CD8-positive, alpha-beta memory T cell (primary cell): ENCODE measurements around the gene IFFO2. TPM values are rescaled to one million over a fixed set of nuclear protein-coding genes. Genes with fewer than 3 reads are reported as not detected.

Experiments used
- CTCF ChIA-PET: fragments of 350-600 bp; sonication (Branson Sonifier 250); formaldehyde crosslinking; loops from one replicate; lab custom pipeline; 2021; ENCODE audit warnings: antibody characterized with exemption; lab: Charles Lee
- POLR2A ChIA-PET: fragments of 350-600 bp; sonication (Branson Sonifier 250); formaldehyde crosslinking; loops from one replicate; lab custom pipeline; 2021; ENCODE audit warnings: antibody characterized with exemption; lab: Charles Lee
- DNase-seq, 5 donors: peaks; one replicate each; pipeline versions ENCODE4 v3.0.0 to v3.0.0-alpha.2; 2020 to 2022; ENCODE audit warnings: mixed read lengths in 1 of 5
- H3K27ac ChIP-seq: one replicate; pipeline ENCODE4 v1.7.0; 2013; ENCODE audit warnings: low read depth, mild to moderate bottlenecking, low read length, moderate library complexity
- H3K27me3 ChIP-seq: 2 replicates; pipeline ENCODE4 v1.7.0; 2013; ENCODE audit warnings: low read length, mild to moderate bottlenecking; ENCODE audit not compliant: insufficient read depth, poor library complexity, severe bottlenecking
- H3K36me3 ChIP-seq: 2 replicates; pipeline ENCODE4 v1.7.0; 2013; ENCODE audit warnings: mild to moderate bottlenecking, low read length, moderate library complexity; ENCODE audit not compliant: insufficient read depth
- H3K4me1 ChIP-seq: 2 replicates; pipeline ENCODE4 v1.7.0; 2013; ENCODE audit warnings: mild to moderate bottlenecking, low read length, moderate library complexity; ENCODE audit not compliant: insufficient read depth
- H3K4me3 ChIP-seq: 2 replicates; pipeline ENCODE4 v1.7.0; 2013; ENCODE audit warnings: mild to moderate bottlenecking, low read length
- H3K9me3 ChIP-seq: 2 replicates; pipeline ENCODE4 v1.7.0; 2013; ENCODE audit warnings: mild to moderate bottlenecking, low read length
- H3K27ac Mint-ChIP-seq, 8 donors: one replicate each; pipeline ENCODE4 v1.8.0; 2020 to 2021; ENCODE audit warnings: mixed read lengths in 8 of 8, mild to moderate bottlenecking in 6 of 8, inconsistent platforms in 3 of 8, moderate library complexity in 3 of 8
- H3K27me3 Mint-ChIP-seq, 2 donors: one replicate each; pipeline ENCODE4 v1.8.0; 2020 to 2021; ENCODE audit warnings: mixed read lengths in 2 of 2, mild to moderate bottlenecking in 1 of 2, moderate library complexity in 1 of 2
- H3K36me3 Mint-ChIP-seq, 3 donors: one replicate each; pipeline ENCODE4 v1.8.0; 2020 to 2021; ENCODE audit warnings: mixed read lengths in 3 of 3, inconsistent platforms in 1 of 3, mild to moderate bottlenecking in 1 of 3
- H3K4me1 Mint-ChIP-seq, 3 donors: one replicate each; pipeline ENCODE4 v1.8.0; 2020 to 2021; ENCODE audit warnings: mixed read lengths in 3 of 3, inconsistent platforms in 1 of 3, mild to moderate bottlenecking in 1 of 3
- H3K4me3 Mint-ChIP-seq, 7 donors: one replicate each; pipeline ENCODE4 v1.8.0; 2020 to 2021; ENCODE audit warnings: mixed read lengths in 7 of 7, mild to moderate bottlenecking in 6 of 7, moderate library complexity in 4 of 7, inconsistent platforms in 2 of 7
- H3K9me3 Mint-ChIP-seq, 5 donors: one replicate each; pipeline ENCODE4 v1.8.0; 2020 to 2022; ENCODE audit warnings: mixed read lengths in 5 of 5, mild to moderate bottlenecking in 3 of 5, moderate library complexity in 2 of 5, inconsistent platforms in 1 of 5
- polyA plus RNA-seq: library from polyadenylated mRNA; unstranded; fragments of 300-500 nt; fragmentation: Illumina TruSeq; gene quantifications from one replicate; pipeline ENCODE4 v1.2.3, GENCODE V29; 2021
- total RNA-seq, 2 experiments: library from RNA; stranded (reverse); gene quantifications; one replicate each; pipeline ENCODE4 v1.2.3, GENCODE V29; 2021

Gene IFFO2
- total and polyA plus RNA-seq, 3 experiments from 2014 or later, result 3.2 to 37.7 (median 33.1) TPM

GRCh38 chr1:18902523-18903290 lies 53.8 kb downstream of the IFFO2 start, which contains the start of gene ALDH4A1:
Gene ALDH4A1 (minus strand): TSS chr1:18902555. CDS start chr1:18902523, 32 bp downstream.
- Mint-ChIP-seq H3K4me1 (peaks cover 22 to 25% (median 24%) of the 10 kb centered on the region in 3 donors), H3K36me3 (peaks cover 0 to 25% (median 0%) of the 10 kb centered on the region in 3 donors), H3K4me3 (peak within 1 kb of the TSS; percentile 90 to 98 (median 91)), H3K27ac (peak within 1 kb of the TSS; percentile 92 to 99 (median 96)), H3K27me3 (no peaks in the 10 kb centered on the region), H3K9me3 (no peaks in the 10 kb centered on the region)
- no peaks in the 10 kb centered on the region for H3K9me3 ChIP-seq
- H3K27ac ChIP-seq, result peak within 1 kb of the TSS; percentile 77
- ChIA-PET POLR2A (interaction anchor here (0.7 to 2.0 kb wide), 7 partner anchors 21 to 173 kb away, joined by 3 to 11 read pairs (median 6); partner anchors contain the start of gene IFFO2), CTCF (interaction anchor here (0.6 to 5.2 kb wide), 9 partner anchors 11 to 70 kb away, joined by 3 to 28 read pairs (median 5); no protein-coding TSS in a partner anchor)
- H3K36me3 ChIP-seq, result no peaks in the 10 kb centered on the region
- peak within 1 kb of the TSS; percentile 83 for H3K4me3 ChIP-seq
- H3K4me1 ChIP-seq, result peaks cover 30% of the 10 kb centered on the region
- peak; percentile 88 to 96 (median 93) for DNase-seq
- no peaks in the 10 kb centered on the region for H3K27me3 ChIP-seq

- Histone ChIP-seq H3K4me1 (peaks cover 27% of the 10 kb centered on the region), H3K4me3 (peak overlapping the region; percentile 83), H3K27me3 (no peaks in the 10 kb centered on the region), H3K36me3 (no peaks in the 10 kb centered on the region), H3K9me3 (no peaks in the 10 kb centered on the region), H3K27ac (peak overlapping the region; percentile 77)
- POLR2A ChIA-PET, result interaction anchor here (0.6 to 2.0 kb wide), 7 partner anchors 13 to 173 kb away, joined by 3 to 11 read pairs (median 6); partner anchors contain the start of gene IFFO2
- CTCF ChIA-PET, result interaction anchor here (0.9 to 5.2 kb wide), 7 partner anchors 11 to 71 kb away, joined by 4 to 28 read pairs (median 7); no protein-coding TSS in a partner anchor
- Mint-ChIP-seq H3K36me3 (peaks cover 0 to 18% (median 0%) of the 10 kb centered on the region in 3 donors), H3K27me3 (no peaks in the 10 kb centered on the region), H3K4me3 (peak overlapping the region; percentile 90 to 98 (median 91)), H3K27ac (peak overlapping the region; percentile 80 to 99 (median 94)), H3K4me1 (peaks cover 22 to 25% (median 24%) of the 10 kb centered on the region in 3 donors), H3K9me3 (no peaks in the 10 kb centered on the region)
- DNase-seq, result no peak
These were observed 54.4 kb downstream of the IFFO2 start for GRCh38 chr1:18901952-18902522.

GRCh38 chr1:18901147-18901951 lies 55.1 kb downstream of the IFFO2 start:
- no peaks in the 10 kb centered on the region for H3K27me3 Mint-ChIP-seq
- H3K9me3 Mint-ChIP-seq, result no peaks in the 10 kb centered on the region
- H3K4me1 ChIP-seq, result peaks cover 25% of the 10 kb centered on the region
- no peaks in the 10 kb centered on the region for H3K9me3 ChIP-seq
- CTCF ChIA-PET, result interaction anchor here (0.8 to 5.2 kb wide), 4 partner anchors 12 to 72 kb away, joined by 3 to 28 read pairs (median 4); no protein-coding TSS in a partner anchor
- no peaks in the 10 kb centered on the region for H3K27me3 ChIP-seq
- POLR2A ChIA-PET, result interaction anchor here (0.6 to 2.0 kb wide), 3 partner anchors 13 to 71 kb away, joined by 3 to 11 read pairs (median 7); partner anchors contain the start of gene IFFO2
- no peaks in the 10 kb centered on the region for H3K36me3 ChIP-seq
- peaks cover 0 to 11% (median 0%) of the 10 kb centered on the region in 3 donors for H3K36me3 Mint-ChIP-seq
- DNase-seq, result no peak
- peak overlapping the region; percentile 85 to 98 (median 90) for H3K4me3 Mint-ChIP-seq
- H3K27ac ChIP-seq, result peak overlapping the region; percentile 77
- peak overlapping the region; percentile 36 to 94 (median 84) for H3K27ac Mint-ChIP-seq
- peak overlapping the region; percentile 83 for H3K4me3 ChIP-seq
- H3K4me1 Mint-ChIP-seq, result peaks cover 20 to 25% (median 22%) of the 10 kb centered on the region in 3 donors

DNA sequence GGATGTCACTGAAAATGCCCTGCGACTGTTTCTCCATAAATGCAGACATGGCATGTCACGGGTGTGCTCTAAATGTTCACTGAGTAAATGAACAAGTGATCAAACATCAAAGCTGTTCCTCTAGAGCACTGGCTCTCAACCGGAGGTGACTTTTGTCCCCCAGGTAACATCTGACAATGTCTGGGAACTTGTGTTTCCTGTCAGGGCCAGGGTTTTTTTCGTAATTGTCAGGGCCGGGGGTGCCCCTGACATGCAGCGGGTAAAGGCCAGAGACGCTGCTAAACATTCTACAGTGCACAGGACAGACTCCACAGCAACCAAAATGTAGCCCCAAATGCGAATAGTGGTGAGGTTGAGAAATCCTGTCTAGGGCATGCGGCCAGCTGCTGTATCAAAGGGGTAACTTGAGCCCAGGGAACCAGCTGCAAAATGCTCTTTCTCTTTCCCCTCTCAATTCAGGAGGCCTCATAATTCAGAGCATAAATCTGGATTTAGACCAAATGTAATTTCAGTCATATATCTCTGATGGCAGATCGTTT lies 56.1 kb downstream of the IFFO2 start:
- H3K27me3 Mint-ChIP-seq, result no peaks in the 10 kb centered on the region
- H3K4me3 ChIP-seq, result no peak overlapping the region
- no peaks in the 10 kb centered on the region for H3K36me3 ChIP-seq
- ChIA-PET POLR2A (no interaction called here), CTCF (interaction anchor here (0.9 to 1.4 kb wide), 3 partner anchors 16 to 73 kb away, joined by 3 to 4 read pairs (median 3); no protein-coding TSS in a partner anchor)
- peaks cover 0 to 2% (median 0%) of the 10 kb centered on the region in 3 donors for H3K36me3 Mint-ChIP-seq
- peaks cover 20 to 25% (median 22%) of the 10 kb centered on the region in 3 donors for H3K4me1 Mint-ChIP-seq
- H3K27ac Mint-ChIP-seq, result peak overlapping the region in 3 of 8 donors; percentile 23 to 58 (median 49)
- no peaks in the 10 kb centered on the region for H3K27me3 ChIP-seq
- no peaks in the 10 kb centered on the region for H3K9me3 Mint-ChIP-seq
- no peaks in the 10 kb centered on the region for H3K9me3 ChIP-seq
- peak overlapping the region in 5 of 7 donors; percentile 10 to 91 (median 35) for H3K4me3 Mint-ChIP-seq
- H3K27ac ChIP-seq, result no peak overlapping the region
- peaks cover 25% of the 10 kb centered on the region for H3K4me1 ChIP-seq
- DNase-seq, result peak in 1 of 5 donors; percentile 26

DNA sequence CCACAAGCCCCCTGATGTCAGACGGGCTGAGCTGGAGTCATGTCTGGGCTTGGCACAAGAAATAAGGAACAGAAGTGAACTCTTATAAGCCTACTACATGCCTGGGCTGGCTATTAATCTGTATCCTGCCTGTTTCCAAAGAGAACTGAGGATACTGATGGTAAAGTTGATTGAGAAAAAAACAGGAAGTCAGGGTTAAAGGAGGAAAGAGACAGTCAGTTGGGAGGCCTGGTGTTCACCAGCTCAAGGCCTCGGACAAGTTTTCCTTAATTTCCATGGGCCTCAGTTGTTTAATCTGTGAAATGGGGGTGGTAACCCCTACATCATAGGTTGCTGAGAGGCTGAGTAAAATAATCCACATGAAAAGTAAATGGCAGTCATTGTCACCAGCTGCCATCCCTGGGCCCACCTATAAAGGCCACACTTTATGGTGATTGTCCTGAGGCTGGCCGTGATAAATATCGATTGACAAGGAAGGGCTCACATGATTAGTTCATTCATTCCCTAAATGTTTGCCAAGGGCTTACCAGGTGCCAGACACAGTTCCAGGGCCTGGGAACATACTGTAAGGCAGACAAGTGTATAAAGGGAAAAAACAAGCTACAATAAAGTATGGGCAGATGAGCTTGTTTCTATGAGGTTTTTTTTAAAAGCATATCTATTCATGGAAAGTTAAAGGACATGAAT lies 57.0 kb downstream of the IFFO2 start:
- no peak for DNase-seq
- Histone ChIP-seq H3K36me3 (no peaks in the 10 kb centered on the region), H3K4me3 (no peak overlapping the region), H3K27me3 (no peaks in the 10 kb centered on the region), H3K27ac (no peak overlapping the region), H3K9me3 (no peaks in the 10 kb centered on the region), H3K4me1 (peaks cover 25% of the 10 kb centered on the region)
- Mint-ChIP-seq H3K27ac (no peak overlapping the region), H3K36me3 (peaks cover 0 to 2% (median 0%) of the 10 kb centered on the region in 3 donors), H3K27me3 (no peaks in the 10 kb centered on the region), H3K4me3 (peak overlapping the region in 1 of 7 donors; percentile 91), H3K4me1 (peaks cover 20 to 25% (median 22%) of the 10 kb centered on the region in 3 donors), H3K9me3 (no peaks in the 10 kb centered on the region)
- ChIA-PET POLR2A (no interaction called here), CTCF (interaction anchor here (1.3 to 1.4 kb wide), 2 partner anchors 51 to 74 kb away, joined by 3 to 4 read pairs; no protein-coding TSS in a partner anchor)

DNA sequence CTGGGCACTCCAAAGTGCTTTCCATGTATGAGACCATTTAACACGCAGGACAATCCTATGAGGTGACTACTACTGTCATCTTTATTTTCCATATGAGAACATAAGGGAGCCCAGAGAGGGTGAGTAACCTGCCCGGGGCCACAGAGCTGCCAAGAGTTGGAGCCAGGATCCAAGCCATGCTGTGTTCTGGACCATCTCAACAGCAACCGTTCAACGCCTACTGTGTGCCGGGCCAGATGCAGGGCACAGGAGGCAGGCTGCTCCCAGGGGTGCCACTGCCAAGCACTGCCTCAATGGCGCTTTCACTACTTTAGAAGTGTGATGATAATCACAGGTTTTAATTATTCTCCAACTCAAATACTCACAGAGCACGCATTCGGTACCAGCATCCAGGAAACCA lies 57.9 kb downstream of the IFFO2 start:
- Histone ChIP-seq H3K9me3 (no peaks in the 10 kb centered on the region), H3K4me3 (no peak overlapping the region), H3K4me1 (peaks cover 25% of the 10 kb centered on the region), H3K27me3 (no peaks in the 10 kb centered on the region), H3K36me3 (no peaks in the 10 kb centered on the region), H3K27ac (no peak overlapping the region)
- Mint-ChIP-seq H3K4me1 (peaks cover 16 to 18% (median 18%) of the 10 kb centered on the region in 3 donors), H3K27me3 (no peaks in the 10 kb centered on the region), H3K4me3 (peak overlapping the region in 1 of 7 donors; percentile 41), H3K27ac (no peak overlapping the region), H3K36me3 (peaks cover 0 to 2% (median 0%) of the 10 kb centered on the region in 3 donors), H3K9me3 (no peaks in the 10 kb centered on the region)
- DNase-seq, result no peak
- ChIA-PET POLR2A (no interaction called here), CTCF (no interaction called here)
